ENCODE data around the gene CRIP3.

DNA sequence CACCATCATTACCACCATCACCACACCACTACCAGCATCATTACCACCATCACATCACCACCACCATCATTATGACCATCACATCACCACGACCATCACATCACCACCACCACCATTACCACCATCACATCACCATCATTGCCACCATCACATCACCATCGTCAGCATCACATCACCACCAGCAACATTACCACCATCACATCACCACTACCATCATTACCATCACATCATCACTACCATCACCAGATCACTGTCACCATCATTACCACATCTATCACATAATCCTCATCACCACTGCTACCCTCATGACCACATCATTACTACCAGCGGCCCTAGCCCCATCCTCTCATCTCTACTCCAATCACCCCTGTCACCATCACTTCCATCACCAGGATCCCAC is 14.1 kb downstream of the CRIP3 start:
- TF ChIP-seq, protein P1, sequence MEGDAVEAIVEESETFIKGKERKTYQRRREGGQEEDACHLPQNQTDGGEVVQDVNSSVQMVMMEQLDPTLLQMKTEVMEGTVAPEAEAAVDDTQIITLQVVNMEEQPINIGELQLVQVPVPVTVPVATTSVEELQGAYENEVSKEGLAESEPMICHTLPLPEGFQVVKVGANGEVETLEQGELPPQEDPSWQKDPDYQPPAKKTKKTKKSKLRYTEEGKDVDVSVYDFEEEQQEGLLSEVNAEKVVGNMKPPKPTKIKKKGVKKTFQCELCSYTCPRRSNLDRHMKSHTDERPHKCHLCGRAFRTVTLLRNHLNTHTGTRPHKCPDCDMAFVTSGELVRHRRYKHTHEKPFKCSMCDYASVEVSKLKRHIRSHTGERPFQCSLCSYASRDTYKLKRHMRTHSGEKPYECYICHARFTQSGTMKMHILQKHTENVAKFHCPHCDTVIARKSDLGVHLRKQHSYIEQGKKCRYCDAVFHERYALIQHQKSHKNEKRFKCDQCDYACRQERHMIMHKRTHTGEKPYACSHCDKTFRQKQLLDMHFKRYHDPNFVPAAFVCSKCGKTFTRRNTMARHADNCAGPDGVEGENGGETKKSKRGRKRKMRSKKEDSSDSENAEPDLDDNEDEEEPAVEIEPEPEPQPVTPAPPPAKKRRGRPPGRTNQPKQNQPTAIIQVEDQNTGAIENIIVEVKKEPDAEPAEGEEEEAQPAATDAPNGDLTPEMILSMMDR (conservative IDR thresholded peaks at IDR 0.05): no peak
- TF ChIP-seq EZH2 (IDR thresholded peaks at IDR 0.05; ENCODE audit: low read depth): no peak

Measured in PC-9 (cell line).